ENCODE results near the gene ALAS1. TPM values are rescaled to one million over a fixed set of nuclear protein-coding genes. Genes with fewer than 3 reads are reported as not detected.

ALAS1 gene
- total and polyA plus RNA-seq, 8 donors, result 19.6 to 75.3 (median 39.1) TPM

DNA sequence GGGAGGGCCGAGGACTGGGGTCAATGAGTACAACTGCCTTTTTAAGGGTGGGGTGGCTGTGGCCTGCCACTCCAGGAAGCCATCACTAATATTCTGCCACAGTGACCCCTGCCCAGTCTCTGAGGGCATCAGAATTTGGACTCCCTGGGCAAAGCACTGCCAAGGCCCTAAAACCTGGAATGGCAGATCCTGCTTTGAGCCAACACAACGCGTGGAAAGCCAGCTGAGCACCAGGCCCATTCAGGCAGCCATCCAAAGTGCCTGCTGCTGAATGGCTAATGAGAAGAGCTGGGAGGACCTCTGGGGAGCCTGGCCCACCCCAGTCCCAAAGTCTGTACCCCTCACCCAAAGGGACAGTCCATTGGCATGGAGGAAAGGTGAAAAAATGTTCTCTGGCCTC lies 36.0 kb downstream of the ALAS1 start:
- WGBS, 5 donors, result 55 to 84% (median 69%) methylated on average over 2 to 3 of the region's 3 CpGs

GRCh38 chr3:52234516-52235447 lies 36.8 kb downstream of the ALAS1 start:
- no peak for DNase-seq
- WGBS, 5 donors, result 86 to 91% (median 88%) methylated on average over 14 to 15 of the region's 15 CpGs
- Histone ChIP-seq H3K4me3 (no peak overlapping the region), H3K4me1 (peaks cover 30 to 69% (median 62%) of the 10 kb centered on the region in 4 donors), H3K9me3 (no peaks in the 10 kb centered on the region), H3K27ac (peak overlapping the region in 1 of 5 donors; percentile 11), H3K27me3 (no peaks in the 10 kb centered on the region), H3K36me3 (peaks cover 33 to 54% (median 50%) of the 10 kb centered on the region in 4 donors)
- no peak for TF ChIP-seq POLR2A (IDR thresholded peaks at IDR 0.05)
- TF ChIP-seq POLR2AphosphoS5 (IDR thresholded peaks at IDR 0.05), result no peak
- TF ChIP-seq, protein P1, sequence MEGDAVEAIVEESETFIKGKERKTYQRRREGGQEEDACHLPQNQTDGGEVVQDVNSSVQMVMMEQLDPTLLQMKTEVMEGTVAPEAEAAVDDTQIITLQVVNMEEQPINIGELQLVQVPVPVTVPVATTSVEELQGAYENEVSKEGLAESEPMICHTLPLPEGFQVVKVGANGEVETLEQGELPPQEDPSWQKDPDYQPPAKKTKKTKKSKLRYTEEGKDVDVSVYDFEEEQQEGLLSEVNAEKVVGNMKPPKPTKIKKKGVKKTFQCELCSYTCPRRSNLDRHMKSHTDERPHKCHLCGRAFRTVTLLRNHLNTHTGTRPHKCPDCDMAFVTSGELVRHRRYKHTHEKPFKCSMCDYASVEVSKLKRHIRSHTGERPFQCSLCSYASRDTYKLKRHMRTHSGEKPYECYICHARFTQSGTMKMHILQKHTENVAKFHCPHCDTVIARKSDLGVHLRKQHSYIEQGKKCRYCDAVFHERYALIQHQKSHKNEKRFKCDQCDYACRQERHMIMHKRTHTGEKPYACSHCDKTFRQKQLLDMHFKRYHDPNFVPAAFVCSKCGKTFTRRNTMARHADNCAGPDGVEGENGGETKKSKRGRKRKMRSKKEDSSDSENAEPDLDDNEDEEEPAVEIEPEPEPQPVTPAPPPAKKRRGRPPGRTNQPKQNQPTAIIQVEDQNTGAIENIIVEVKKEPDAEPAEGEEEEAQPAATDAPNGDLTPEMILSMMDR (IDR thresholded peaks at IDR 0.05), result no peak
- TF ChIP-seq EP300 (IDR thresholded peaks at IDR 0.05), result no peak
- intact Hi-C loops (cut with DNase I; ENCODE audit: low total_unique reads), result no loop called here

More for the DNA sequence above, 36.0 kb downstream of the ALAS1 start:
- peaks cover 26 to 64% (median 56%) of the 10 kb centered on the region in 4 donors for H3K4me1 ChIP-seq
- no peak for TF ChIP-seq EP300 (IDR thresholded peaks at IDR 0.05)
- TF ChIP-seq POLR2A (IDR thresholded peaks at IDR 0.05), result no peak
- TF ChIP-seq POLR2AphosphoS5 (IDR thresholded peaks at IDR 0.05), result no peak
- TF ChIP-seq, protein P1 (IDR thresholded peaks at IDR 0.05), result no peak
- DNase-seq, result no peak
- no peaks in the 10 kb centered on the region for H3K9me3 ChIP-seq
- peaks cover 41 to 63% (median 58%) of the 10 kb centered on the region in 4 donors for H3K36me3 ChIP-seq
- H3K27me3 ChIP-seq, result no peaks in the 10 kb centered on the region
- intact Hi-C loops (cut with DNase I; ENCODE audit: low total_unique reads), result no loop called here
- no peak overlapping the region for H3K4me3 ChIP-seq
- no peak overlapping the region for H3K27ac ChIP-seq

GRCh38 chr3:52236424-52236886 lies 38.5 kb downstream of the ALAS1 start:
- Histone ChIP-seq H3K27ac (peak overlapping the region in 4 of 5 donors; percentile 92 to 93 (median 93)), H3K9me3 (no peaks in the 10 kb centered on the region), H3K4me3 (no peak overlapping the region), H3K36me3 (peaks cover 16 to 38% (median 34%) of the 10 kb centered on the region in 4 donors), H3K27me3 (no peaks in the 10 kb centered on the region), H3K4me1 (peaks cover 42 to 82% (median 71%) of the 10 kb centered on the region in 4 donors)
- peak in 1 of 2 donors; percentile 5 for DNase-seq
- WGBS, 5 donors, result 76 to 90% (median 82%) methylated on average over 5 of the region's 5 CpGs
- no peak for TF ChIP-seq POLR2AphosphoS5 (IDR thresholded peaks at IDR 0.05)
- no peak for TF ChIP-seq POLR2A (IDR thresholded peaks at IDR 0.05)
- no peak for TF ChIP-seq EP300 (IDR thresholded peaks at IDR 0.05)
- TF ChIP-seq, protein P1 (IDR thresholded peaks at IDR 0.05), result no peak
- intact Hi-C loops (cut with DNase I; ENCODE audit: low total_unique reads), result no loop called here

- WGBS, 5 donors, result 62 to 82% (median 79%) methylated on average over 6 of the region's 6 CpGs
- intact Hi-C loops (cut with DNase I; ENCODE audit: low total_unique reads), result no loop called here
- no peak for DNase-seq
Observed at GRCh38 chr3:52237006-52237656, 39.2 kb downstream of the ALAS1 start.

More at GRCh38 chr3:52237006-52237656, 39.2 kb downstream of the ALAS1 start:
- Histone ChIP-seq H3K4me1 (peaks cover 42 to 75% (median 65%) of the 10 kb centered on the region in 4 donors), H3K9me3 (no peaks in the 10 kb centered on the region), H3K27ac (peak overlapping the region; percentile 83 to 93 (median 93)), H3K36me3 (peaks cover 16 to 31% (median 27%) of the 10 kb centered on the region in 4 donors), H3K27me3 (no peaks in the 10 kb centered on the region), H3K4me3 (peak overlapping the region; percentile 81 to 94 (median 94))
- TF ChIP-seq POLR2AphosphoS5 (IDR thresholded peaks at IDR 0.05) (no peak), EP300 (IDR thresholded peaks at IDR 0.05) (no peak), POLR2A (IDR thresholded peaks at IDR 0.05) (no peak)
- TF ChIP-seq, protein P1 (IDR thresholded peaks at IDR 0.05), result no peak
